HG03280 (cell line): ENCODE measurements around the gene CCDC3.

Source experiments
- ATAC-seq: cut with Tn5 transposase; IDR thresholded peaks from one replicate; pipeline ENCODE4 v1.9.1; 2021; ENCODE audit warnings: mild to moderate bottlenecking, moderate library complexity; ENCODE audit not compliant: unreplicated experiment

The CCDC3 gene

DNA sequence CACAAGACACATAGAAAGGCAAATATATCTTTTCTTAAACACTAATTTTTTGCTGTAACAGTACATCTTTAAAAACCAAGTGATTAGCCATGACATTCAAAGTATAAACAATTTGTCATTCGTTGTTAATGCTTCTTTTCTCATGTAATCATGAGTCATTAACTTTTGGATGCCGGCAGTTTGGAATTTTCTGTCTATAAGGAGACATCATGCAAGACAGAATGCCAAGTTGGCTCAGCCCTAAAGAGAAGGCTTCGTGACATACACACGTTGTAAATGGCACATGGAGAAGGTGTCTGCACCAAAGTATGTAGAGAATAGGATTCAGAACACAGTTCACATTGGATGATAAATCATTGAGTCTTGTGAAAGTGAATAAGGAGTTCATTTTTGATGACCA is 35.9 kb downstream of the CCDC3 start:
- no peak for ATAC-seq

GRCh38 chr10:12962556-12962955 is 39.0 kb downstream of the CCDC3 start:
- no peak for ATAC-seq

- ATAC-seq: no peak
Observed at GRCh38 chr10:12961416-12962205, 39.9 kb downstream of the CCDC3 start.

GRCh38 chr10:12960941-12961340 is 40.6 kb downstream of the CCDC3 start:
- no peak for ATAC-seq

DNA sequence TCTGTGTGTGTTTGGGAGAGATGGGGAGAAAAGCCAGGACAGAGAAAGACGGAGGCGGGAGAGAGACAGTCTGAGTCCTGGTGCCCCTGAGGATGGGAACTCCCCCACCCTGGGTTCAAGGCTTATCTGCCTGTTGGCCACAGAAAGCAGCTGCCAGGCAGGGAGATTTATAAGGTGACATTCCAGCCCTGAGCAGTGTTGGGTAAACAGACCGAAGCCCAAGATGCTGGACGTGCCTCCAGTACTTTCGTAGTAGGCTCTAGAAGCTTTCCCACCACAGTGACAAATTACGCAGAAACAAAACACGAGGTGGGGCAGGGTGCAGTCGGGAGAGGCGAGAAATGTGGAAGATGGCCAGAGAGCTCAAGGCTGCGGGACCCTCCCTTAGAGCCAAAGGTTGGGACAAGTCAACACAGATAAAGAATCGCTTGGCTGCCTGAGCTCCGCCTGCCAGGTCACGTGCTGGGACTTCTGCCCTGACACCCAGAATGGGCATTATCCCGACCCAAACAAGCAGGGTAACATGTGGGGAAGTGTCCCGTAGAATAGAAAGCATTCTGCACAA is 41.1 kb downstream of the CCDC3 start:
- no peak for ATAC-seq

- ATAC-seq: no peak
Observed at GRCh38 chr10:12958546-12959110, 42.9 kb downstream of the CCDC3 start.

GRCh38 chr10:12957081-12957480 is 44.4 kb downstream of the CCDC3 start:
- ATAC-seq: no peak

GRCh38 chr10:12954866-12955265 is 46.6 kb downstream of the CCDC3 start:
- ATAC-seq: no peak

- ATAC-seq: no peak
Observed at GRCh38 chr10:12950583-12951128, 50.9 kb downstream of the CCDC3 start.

DNA sequence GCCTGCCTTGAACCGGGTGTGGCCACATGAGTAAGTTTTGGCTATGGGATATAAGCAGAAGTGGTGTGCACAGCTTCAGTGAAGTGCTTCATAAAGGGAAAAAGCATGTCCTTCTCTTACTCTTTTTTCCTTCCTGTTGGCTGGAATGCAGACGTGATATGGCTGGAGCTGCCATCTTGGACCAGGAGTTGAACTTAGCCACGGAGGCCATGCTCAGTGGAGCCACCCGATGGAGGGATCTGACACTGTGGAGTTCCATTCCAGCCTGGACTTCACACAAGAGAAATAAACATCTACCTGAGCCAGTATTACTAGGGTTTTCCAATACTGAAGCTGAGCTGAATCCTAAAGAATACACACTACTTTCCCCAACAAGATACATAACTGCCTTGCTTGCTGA is 52.3 kb downstream of the CCDC3 start:
- no peak for ATAC-seq

GRCh38 chr10:12947741-12948140 is 53.8 kb downstream of the CCDC3 start:
- no peak for ATAC-seq

DNA sequence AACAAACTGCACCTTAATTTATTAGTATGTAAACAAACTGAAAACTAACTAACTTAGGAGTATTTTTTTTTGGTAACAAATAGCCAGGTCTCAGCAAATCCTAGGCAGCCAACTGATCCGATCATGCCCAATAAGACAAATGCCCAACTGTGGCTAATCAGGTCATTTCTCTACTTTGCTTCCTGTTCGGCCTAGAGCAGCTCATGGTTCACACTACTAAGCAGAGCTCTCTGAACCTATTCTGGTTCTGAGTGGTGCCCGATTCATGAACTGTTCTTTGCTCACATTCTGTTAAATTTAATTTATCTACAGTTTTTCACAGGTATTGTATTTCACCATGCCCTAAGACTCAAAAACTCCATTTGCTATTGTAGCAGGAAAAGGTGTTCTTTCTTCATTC is 55.1 kb downstream of the CCDC3 start:
- no peak for ATAC-seq

GRCh38 chr10:12945690-12946359 is 55.7 kb downstream of the CCDC3 start:
- ATAC-seq: no peak

GRCh38 chr10:12944931-12945330 is 56.6 kb downstream of the CCDC3 start:
- no peak for ATAC-seq

DNA sequence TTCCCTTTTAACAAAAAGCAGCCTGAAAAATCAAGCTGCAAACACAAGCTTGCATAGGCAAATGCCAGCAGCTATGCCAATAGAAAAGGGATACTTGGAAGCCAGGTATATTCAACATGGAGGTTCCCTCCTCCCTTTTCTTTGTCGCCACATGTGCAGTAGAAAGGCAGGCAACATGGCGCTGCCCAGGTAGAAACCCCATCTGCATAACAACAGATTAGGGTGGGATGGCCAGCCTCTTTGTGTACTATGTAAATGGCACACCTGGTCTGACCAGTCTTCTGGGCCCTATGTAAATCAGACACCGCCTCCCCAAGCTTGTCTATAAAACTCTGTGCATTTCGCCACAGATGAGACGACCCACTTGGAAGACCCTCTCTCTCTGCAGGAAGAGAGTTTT is 58.1 kb downstream of the CCDC3 start:
- ATAC-seq: no peak

DNA sequence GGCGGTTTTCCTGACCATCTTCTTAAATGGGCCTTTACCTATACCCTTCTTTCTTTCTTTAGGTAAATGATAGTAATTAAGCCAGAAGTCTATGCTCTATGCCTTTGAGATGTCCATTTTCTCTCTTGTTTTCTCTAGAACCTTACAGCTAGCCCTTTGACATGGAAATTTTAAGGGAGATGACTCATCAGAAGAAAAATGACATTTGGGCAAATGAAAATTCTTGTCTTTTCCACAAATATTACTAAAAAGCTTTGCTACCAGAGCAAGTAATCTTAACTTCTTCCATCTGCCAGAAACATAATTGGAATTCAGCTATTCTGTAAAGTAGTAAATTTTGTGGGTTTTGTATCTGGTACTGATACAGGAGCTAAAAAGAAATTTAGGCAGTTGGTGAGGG is 59.5 kb downstream of the CCDC3 start:
- no peak for ATAC-seq

GRCh38 chr10:12940791-12941190 is 60.7 kb downstream of the CCDC3 start:
- ATAC-seq: no peak

DNA sequence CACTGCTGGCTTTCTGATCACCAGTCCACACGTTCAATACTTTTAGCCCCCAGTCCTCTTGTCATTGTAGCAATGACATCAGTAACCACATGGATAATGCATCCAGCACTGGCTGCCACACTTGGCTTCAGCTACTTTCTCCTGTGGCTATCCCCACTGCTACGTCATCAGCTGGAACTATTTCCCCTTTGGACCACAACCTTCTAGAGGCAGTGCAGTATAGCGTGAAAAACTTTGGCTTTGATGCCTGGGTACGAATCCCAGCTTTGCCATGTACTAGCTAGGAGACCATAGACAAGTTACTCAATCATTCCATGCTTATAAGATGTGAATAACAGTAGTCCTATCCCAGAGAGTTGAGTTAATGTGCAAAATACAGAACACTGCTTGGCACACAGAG is 63.2 kb downstream of the CCDC3 start:
- no peak for ATAC-seq

DNA sequence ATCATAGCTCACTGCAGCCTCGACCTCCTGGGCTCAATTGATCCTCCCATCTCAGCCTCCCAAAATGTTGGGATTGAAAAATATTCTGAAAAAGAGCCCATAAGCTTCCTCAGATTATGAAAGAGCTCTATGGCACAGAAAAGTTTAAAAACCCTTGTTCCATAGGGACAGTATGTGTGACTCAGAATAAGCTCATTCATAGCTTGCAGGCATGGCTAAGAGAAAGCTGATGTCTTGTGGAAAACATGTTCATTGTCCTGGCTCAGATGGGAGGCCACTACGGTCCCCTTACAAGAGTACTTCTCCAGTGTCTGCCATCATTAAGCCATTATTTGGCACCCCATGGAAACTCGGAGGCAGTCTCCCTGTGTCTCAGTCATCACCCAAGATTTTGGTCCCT is 64.0 kb downstream of the CCDC3 start:
- ATAC-seq: no peak

DNA sequence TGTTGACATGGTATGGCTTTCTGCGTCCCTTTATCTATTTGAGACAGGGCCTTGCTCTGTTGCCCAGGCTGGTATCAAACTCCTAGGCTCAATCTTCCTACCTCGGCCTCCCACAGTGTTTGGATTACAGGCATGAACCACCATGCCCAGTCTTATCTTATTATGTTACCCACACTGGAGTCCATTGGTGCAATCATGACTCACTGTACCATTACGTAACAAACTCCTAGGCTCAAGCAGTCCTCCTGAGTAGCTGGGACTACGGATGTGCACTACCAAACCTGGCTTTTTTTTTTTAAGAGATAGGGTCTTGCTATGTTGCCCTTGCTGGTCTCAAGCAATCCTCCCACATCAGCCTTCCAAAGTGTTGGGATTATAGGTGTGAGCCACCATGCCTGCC is 66.7 kb downstream of the CCDC3 start:
- no peak for ATAC-seq

GRCh38 chr10:12929381-12929780 is 72.1 kb downstream of the CCDC3 start:
- no peak for ATAC-seq

GRCh38 chr10:12928571-12928970 is 72.9 kb downstream of the CCDC3 start:
- ATAC-seq: no peak
